IMR-90 (cell line): ENCODE measurements around the gene ARHGEF7. TPM values are rescaled to one million over a fixed set of nuclear protein-coding genes. Genes with fewer than 3 reads are reported as not detected.

Source experiments
- ATAC-seq: fragments of 200-7000 bp; cut with Tn5 transposase; 2 replicates; pipeline ENCODE4 v1.9.1; 2020; ENCODE audit warnings: low read depth, mild to moderate bottlenecking, moderate library complexity
- BruUV-seq: library from RNA; stranded (reverse); fragments of 400-500 nt; replicated peaks from 2 replicates; lab custom pipeline; 2021; lab: Mats Ljungman, UMichigan
- CTCF ChIA-PET: fragments of 300-600 bp; formaldehyde crosslinking; extraction: SDS; loops from one replicate; lab custom pipeline; 2021; ENCODE audit warnings: antibody characterized with exemption; lab: Yijun Ruan, JAX
- POLR2A ChIA-PET: fragments of 300-600 bp; sonication (Branson Sonifier 250); formaldehyde crosslinking; loops from one replicate; lab custom pipeline; 2022; ENCODE audit warnings: antibody characterized with exemption; ENCODE audit not compliant: unreplicated experiment; lab: Charles Lee
- DNase-seq: peaks from one replicate; pipeline ENCODE4 v3.0.0; 2013
- H2AFZ ChIP-seq: replicated peaks from 2 replicates; pipeline ENCODE3; 2013; ENCODE audit warnings: low read length, mild to moderate bottlenecking; ENCODE audit not compliant: poor library complexity
- H2AK5ac ChIP-seq: 2 replicates; pipeline ENCODE4 v1.6.1; 2013; ENCODE audit warnings: low read depth, low read length, inconsistent platforms
- H2AK9ac ChIP-seq: replicated peaks from 2 replicates; pipeline ENCODE3; 2013; ENCODE audit warnings: mild to moderate bottlenecking, low read depth, low read length, moderate library complexity; ENCODE audit not compliant: poor library complexity
- H2BK120ac ChIP-seq: 2 replicates; pipeline ENCODE4 v1.6.1; 2013; ENCODE audit warnings: low read depth, low read length, inconsistent platforms
- H2BK15ac ChIP-seq: 3 replicates; pipeline ENCODE4 v1.6.1; 2013; ENCODE audit warnings: low read depth, low read length, inconsistent platforms
- H2BK20ac ChIP-seq: 2 replicates; pipeline ENCODE4 v1.6.1; 2013; ENCODE audit warnings: low read depth, mild to moderate bottlenecking, inconsistent platforms, low read length, moderate library complexity
- H2BK5ac ChIP-seq: 2 replicates; pipeline ENCODE4 v1.6.1; 2013; ENCODE audit warnings: mild to moderate bottlenecking, low read depth, low read length, inconsistent platforms; ENCODE audit not compliant: poor library complexity, severe bottlenecking
- H3K14ac ChIP-seq: replicated peaks from 2 replicates; pipeline ENCODE4 v1.6.1; 2013; ENCODE audit warnings: low read depth, low read length, inconsistent platforms
- H3K18ac ChIP-seq: 2 replicates; pipeline ENCODE4 v1.6.1; 2013; ENCODE audit warnings: low read depth, low read length, control low read depth
- H3K23ac ChIP-seq: 2 replicates; pipeline ENCODE4 v1.6.1; 2013; ENCODE audit warnings: low read depth, low read length, inconsistent platforms
- H3K27ac ChIP-seq: 2 replicates; pipeline ENCODE4 v1.5.1; 2013; ENCODE audit warnings: mild to moderate bottlenecking, control low read depth, low read length; ENCODE audit not compliant: insufficient read depth
- H3K27me3 ChIP-seq: 2 replicates; pipeline ENCODE4 v1.6.1; 2013; ENCODE audit warnings: low read length; ENCODE audit not compliant: control insufficient read depth, insufficient read depth
- H3K36me3 ChIP-seq: 2 replicates; pipeline ENCODE4 v1.6.1; 2013; ENCODE audit warnings: low read length, mixed read lengths; ENCODE audit not compliant: control insufficient read depth, insufficient read depth
- H3K4ac ChIP-seq: 2 replicates; pipeline ENCODE4 v1.6.1; 2013; ENCODE audit warnings: low read depth, low read length, inconsistent platforms
- H3K4me1 ChIP-seq: 2 replicates; pipeline ENCODE4 v1.6.1; 2013; ENCODE audit warnings: low read length, mixed read lengths; ENCODE audit not compliant: control insufficient read depth, insufficient read depth
- H3K4me2 ChIP-seq: 2 replicates; pipeline ENCODE4 v1.6.1; 2013; ENCODE audit warnings: low read depth, mild to moderate bottlenecking, control low read depth, low read length, moderate library complexity
- H3K4me3 ChIP-seq: 2 replicates; pipeline ENCODE4 v1.5.1; 2013; ENCODE audit warnings: low read depth, mild to moderate bottlenecking, control low read depth, low read length, moderate library complexity; ENCODE audit not compliant: insufficient read depth
- H3K56ac ChIP-seq: 2 replicates; pipeline ENCODE4 v1.6.1; 2013; ENCODE audit warnings: low read length, inconsistent platforms; ENCODE audit not compliant: insufficient read depth; ENCODE audit errors: extremely low read depth
- H3K79me1 ChIP-seq, 2 experiments: 2 replicates each; pipeline ENCODE4 v1.6.1; 2013; ENCODE audit warnings: low read length in 2 of 2, inconsistent platforms in 1 of 2, low read depth in 1 of 2
- H3K9ac ChIP-seq: 2 replicates; pipeline ENCODE4 v1.6.1; 2013; ENCODE audit warnings: low read depth, low read length, control low read depth
- H3K9me1 ChIP-seq: 2 replicates; pipeline ENCODE4 v1.6.1; 2013; ENCODE audit warnings: low read length, inconsistent platforms; ENCODE audit not compliant: insufficient read depth
- H3K9me3 ChIP-seq: 2 replicates; pipeline ENCODE4 v1.6.1; 2013; ENCODE audit warnings: low read length; ENCODE audit not compliant: control insufficient read depth, insufficient read depth
- H4K20me1 ChIP-seq: 2 replicates; pipeline ENCODE4 v1.6.1; 2013; ENCODE audit warnings: low read length, inconsistent platforms; ENCODE audit not compliant: insufficient read depth
- H4K5ac ChIP-seq: 2 replicates; pipeline ENCODE4 v1.6.1; 2013; ENCODE audit warnings: mild to moderate bottlenecking, low read depth, low read length, control low read depth
- H4K8ac ChIP-seq, 2 experiments: 2 replicates each; pipeline ENCODE4 v1.6.1; 2013; ENCODE audit warnings: low read depth in 2 of 2, low read length in 2 of 2, control low read depth in 1 of 2, inconsistent platforms in 1 of 2
- H4K91ac ChIP-seq: 2 replicates; pipeline ENCODE4 v1.6.1; 2013; ENCODE audit warnings: low read depth, low read length, inconsistent platforms; ENCODE audit not compliant: insufficient read depth
- CTCF ChIP-seq: conservative IDR thresholded peaks from 2 replicates; pipeline ENCODE4 v1.5.1; 2012; ENCODE audit warnings: mild to moderate bottlenecking, low read depth, low read length, improper control_type of control experiment
- ELK1 ChIP-seq: fragments of 150-350 bp; IDR thresholded peaks from 2 replicates; pipeline ENCODE4 v1.6.1; 2016; ENCODE audit warnings: low read depth, mild to moderate bottlenecking, low read length, moderate library complexity, borderline replicate concordance
- MAFK ChIP-seq: IDR thresholded peaks from 2 replicates; pipeline ENCODE4 v1.6.1; 2012; ENCODE audit warnings: low read depth, low read length, improper control_type of control experiment
- MXI1 ChIP-seq: IDR thresholded peaks from 2 replicates; pipeline ENCODE4 v1.6.1; 2012; ENCODE audit warnings: low read depth, mild to moderate bottlenecking, low read length, moderate library complexity, borderline replicate concordance
- RAD21 ChIP-seq: IDR thresholded peaks from 2 replicates; pipeline ENCODE4 v1.6.1; 2012; ENCODE audit warnings: low read length, improper control_type of control experiment
- RCOR1 ChIP-seq: IDR thresholded peaks from 2 replicates; pipeline ENCODE4 v1.6.1; 2012; ENCODE audit warnings: mild to moderate bottlenecking, low read length, improper control_type of control experiment; ENCODE audit not compliant: insufficient replicate concordance
- RFX5 ChIP-seq: IDR thresholded peaks from 2 replicates; pipeline ENCODE4 v1.8.0; 2012; ENCODE audit warnings: low read depth, mild to moderate bottlenecking, low read length, moderate library complexity
- WGBS, 2 experiments: methylation state at CpG; one replicate each; pipeline versions ENCODE4 v1.1.5 to v1.1.7; 2013; ENCODE audit warnings: missing lambda C conversion rate in 2 of 2; ENCODE audit not compliant: insufficient read length in 1 of 2; ENCODE audit errors: extremely low coverage in 2 of 2; 5-methylcytosine and 5-hydroxymethylcytosine counted together
- dilution Hi-C: fragments of 300-500 bp; cut with HindIII; formaldehyde crosslinking; loops from one replicate; pipeline ENCODE4 v1.14.3; 2018; ENCODE audit warnings: low sequenced_read_pairs; ENCODE audit not compliant: unreplicated experiment
- in situ Hi-C: fragments of 300-500 bp; cut with MboI; formaldehyde crosslinking; loops from 3 replicates; pipeline ENCODE4 v1.14.3; 2019; ENCODE audit warnings: low sequenced_read_pairs, inconsistent platforms, mixed read lengths
- intact Hi-C: fragments of 100-400 bp; cut with micrococcal nuclease; formaldehyde crosslinking; loops from 2 replicates; pipeline ENCODE4 v1.10.0; 2022
- polyA plus RNA-seq, 3 experiments: library from polyadenylated mRNA; depleted of rRNA; stranded (reverse); fragments of >200 nt; gene quantifications; 2 replicates each; pipeline ENCODE4 v1.2.3, GENCODE V29; 2012; ENCODE audit warnings: low replicate concordance in 1 of 3
- total RNA-seq: library from RNA; depleted of rRNA; stranded (reverse); fragments of >200 nt; gene quantifications from 2 replicates; pipeline ENCODE4 v1.2.3, GENCODE V29; 2012

Gene ARHGEF7
- total and polyA plus RNA-seq, 2 of the 4 experiments (the other 2 are of a cell fraction) = 32.9 to 59.0 TPM

GRCh38 chr13:111202156-111202621 is 87.1 kb downstream of the ARHGEF7 start:
- no peak overlapping the region for H3K23ac ChIP-seq
- peak overlapping the region; percentile 39; the same call in 1 of the 2 replicates for H3K27ac ChIP-seq
- no peak for ATAC-seq
- H4K5ac ChIP-seq = no peak overlapping the region
- H3K9me1 ChIP-seq = peaks cover 38% of the 10 kb centered on the region
- no CpG with 5 or more reads among the region's 4 CpGs for WGBS, 2 experiments
- no peak overlapping the region for H3K56ac ChIP-seq
- in situ Hi-C loops (no loop called here), intact Hi-C loops (no loop called here), dilution Hi-C loops (no loop called here)
- H4K20me1 ChIP-seq = peaks cover 42% of the 10 kb centered on the region
- H2BK5ac ChIP-seq = peak overlapping the region; percentile 3
- BruUV-seq = no TSS peak
- H2BK120ac ChIP-seq = no peak overlapping the region
- H2BK20ac ChIP-seq = peak overlapping the region; percentile 52; the same call in 1 of the 2 replicates
- no peak for DNase-seq
- H2BK15ac ChIP-seq = no peak overlapping the region
- no peak overlapping the region for H2AK9ac ChIP-seq
- H2AFZ ChIP-seq = no peak overlapping the region
- peak overlapping the region; percentile 42; the same call in 1 of the 2 replicates for H2AK5ac ChIP-seq
- H3K4me1 ChIP-seq = peaks cover 18% of the 10 kb centered on the region
- H3K4ac ChIP-seq = peak overlapping the region; percentile 43
- no peaks in the 10 kb centered on the region for H3K27me3 ChIP-seq
- no peak overlapping the region for H3K4me2 ChIP-seq
- H4K91ac ChIP-seq = no peak overlapping the region
- H3K9me3 ChIP-seq = no peaks in the 10 kb centered on the region; the same call in 1 of the 2 replicates
- H3K9ac ChIP-seq = no peak overlapping the region
- H3K36me3 ChIP-seq = peaks cover 1% of the 10 kb centered on the region; the same call in 1 of the 2 replicates
- CTCF ChIA-PET = interaction anchor here (1.3 kb wide), 1 partner anchor 8 kb away, joined by 4 read pairs; no protein-coding TSS in a partner anchor
- no peak overlapping the region for H3K4me3 ChIP-seq
- H3K18ac ChIP-seq = no peak overlapping the region
- no peak for TF ChIP-seq MAFK
- no peak for TF ChIP-seq CTCF
- TF ChIP-seq MXI1 = no peak
- TF ChIP-seq ELK1 = no peak
- TF ChIP-seq RFX5 = no peak
- TF ChIP-seq RAD21 = no peak
- no peak for TF ChIP-seq RCOR1
- peaks cover 41 to 87% of the 10 kb centered on the region in 2 experiments for H3K79me1 ChIP-seq
- POLR2A ChIA-PET = interaction anchor here (0.6 kb wide), 1 partner anchor 9 kb away, joined by 4 read pairs; no protein-coding TSS in a partner anchor
- peak overlapping the region in 1 of 2 experiments; percentile 22; a peak in 2 of 4 replicates for H4K8ac ChIP-seq
- peak overlapping the region; percentile 80; the same call in 1 of the 2 replicates for H3K14ac ChIP-seq
